Activated CD4-positive, CD25-positive, alpha-beta regulatory T cell treated with anti-CD3 and anti-CD28 coated beads, Interleukin-2, amount 50 U/mL, for 24 hours (primary cell): Measurements from ENCODE around the gene MPZL1.
"Not testable (repeated sequence)": the region's sequence is repeated elsewhere in the genome, so short reads cannot be mapped to it uniquely, and the experiment has no call there.

Source experiments
- ATAC-seq, 2 donors: fragments of 150-1000 bp; cut with Tn5 transposase; one replicate each; pipeline ENCODE4 v1.10.0; 2021; ENCODE audit warnings: mild to moderate bottlenecking in 1 of 2, moderate library complexity in 1 of 2

MPZL1 gene

DNA sequence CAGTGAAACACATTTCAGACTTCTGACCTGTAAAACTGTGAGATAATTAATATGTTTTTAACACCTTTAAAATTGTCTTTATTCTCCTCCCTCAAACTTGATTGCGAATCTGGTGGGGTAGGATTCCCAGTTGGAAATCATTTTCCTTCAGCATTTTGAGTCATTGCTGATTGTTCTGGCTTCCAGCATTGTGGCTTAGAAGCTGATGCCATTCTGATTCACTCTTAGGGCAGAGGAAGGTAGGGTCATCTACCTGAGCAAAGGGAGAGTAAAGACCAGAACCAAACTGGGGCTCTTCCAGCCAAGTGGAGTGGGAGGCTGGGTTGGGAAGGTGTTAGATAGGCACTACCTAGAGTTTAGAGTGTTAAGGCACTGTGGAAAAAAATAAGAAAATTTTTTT, 61.2 kb downstream of the MPZL1 start:
- no peak for ATAC-seq

DNA sequence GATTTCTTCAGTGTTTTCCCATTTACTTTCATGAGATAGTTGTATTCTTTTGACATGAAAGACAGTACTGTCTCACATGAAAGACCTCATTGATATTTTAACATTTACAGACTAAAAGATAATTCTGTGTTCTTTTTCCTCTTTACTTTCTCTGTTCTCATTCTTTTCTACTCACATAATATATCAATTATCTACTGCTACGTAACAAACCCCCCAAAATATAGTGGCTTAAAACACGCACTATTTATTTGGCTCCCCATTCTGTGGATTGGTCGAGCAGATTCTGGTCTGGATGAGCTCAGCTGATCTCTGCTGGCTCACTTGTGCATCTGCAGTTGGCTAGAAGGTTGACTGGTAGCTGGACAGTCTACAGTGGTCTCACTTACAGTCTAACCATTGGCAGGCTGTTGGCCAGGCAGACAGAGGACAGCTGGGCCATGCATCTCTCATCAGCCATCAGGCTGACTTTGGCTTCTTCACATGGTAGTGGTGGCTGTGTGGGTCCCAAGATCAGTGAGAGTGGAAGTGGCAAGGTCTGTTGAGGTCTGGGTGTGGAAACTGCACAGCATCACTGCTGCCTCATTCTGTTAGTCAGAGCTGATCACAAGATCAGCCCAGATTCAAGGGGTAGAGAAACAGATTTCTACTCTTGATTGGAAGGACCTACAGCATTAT, 63.2 kb downstream of the MPZL1 start:
- no peak for ATAC-seq

DNA sequence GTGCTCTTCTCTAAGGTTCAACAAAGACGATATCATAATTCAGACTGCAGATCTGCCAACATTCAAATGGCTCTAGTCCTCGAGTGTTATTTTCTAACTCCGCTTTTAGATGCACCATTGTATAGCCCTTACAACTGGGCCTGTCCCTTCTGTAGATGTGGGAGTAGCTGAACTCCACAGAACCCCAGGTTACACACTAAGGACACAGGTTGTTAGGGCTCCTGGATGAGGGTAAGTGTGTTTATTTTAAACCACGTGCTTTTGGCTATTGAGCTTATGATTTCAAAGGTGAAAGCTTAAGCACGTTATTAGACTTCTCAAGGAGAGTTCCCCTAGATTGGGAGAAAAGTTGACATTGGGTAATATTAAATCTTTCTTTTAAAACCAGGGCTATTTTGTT, 64.7 kb downstream of the MPZL1 start:
- ATAC-seq, result no peak

DNA sequence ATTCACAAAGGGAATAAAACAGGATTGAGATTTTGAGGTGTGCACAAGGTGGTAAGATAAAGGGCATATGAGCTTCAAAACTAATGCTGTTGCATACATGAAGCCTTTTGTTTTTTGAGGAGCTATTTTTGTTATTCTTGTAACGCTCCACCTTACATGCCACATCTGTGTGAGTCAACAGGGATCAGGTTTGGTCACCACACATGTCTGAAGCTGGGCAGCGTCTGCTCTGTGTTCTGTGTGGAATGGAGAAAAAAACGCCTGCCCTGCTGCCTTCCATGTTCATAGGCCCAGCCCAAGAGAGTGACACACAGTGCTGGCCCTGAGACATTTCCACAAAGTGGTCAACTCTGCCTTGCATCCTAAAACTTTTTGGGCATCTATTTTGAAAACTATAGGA, 67.7 kb downstream of the MPZL1 start:
- ATAC-seq, result no peak

DNA sequence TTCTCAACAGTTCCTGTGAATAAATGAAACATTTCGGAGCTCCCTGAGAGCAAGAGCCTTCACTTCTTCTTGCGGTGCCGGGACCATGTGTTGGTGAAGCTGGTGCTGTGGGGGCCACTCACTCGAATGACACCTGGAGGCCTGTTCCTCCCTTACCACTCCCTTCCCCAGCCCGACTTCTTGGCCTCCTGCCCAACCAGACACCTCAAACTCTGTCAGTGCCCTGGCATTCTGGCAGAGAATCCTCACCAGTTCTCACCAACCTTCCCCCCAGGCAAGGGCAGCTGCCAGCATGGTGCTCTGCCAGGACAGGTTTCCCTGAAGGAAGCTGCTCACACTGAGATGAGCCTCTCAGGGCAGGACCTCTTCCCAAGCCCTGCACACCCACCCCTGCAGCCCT, 68.3 kb downstream of the MPZL1 start:
- ATAC-seq, result no peak

DNA sequence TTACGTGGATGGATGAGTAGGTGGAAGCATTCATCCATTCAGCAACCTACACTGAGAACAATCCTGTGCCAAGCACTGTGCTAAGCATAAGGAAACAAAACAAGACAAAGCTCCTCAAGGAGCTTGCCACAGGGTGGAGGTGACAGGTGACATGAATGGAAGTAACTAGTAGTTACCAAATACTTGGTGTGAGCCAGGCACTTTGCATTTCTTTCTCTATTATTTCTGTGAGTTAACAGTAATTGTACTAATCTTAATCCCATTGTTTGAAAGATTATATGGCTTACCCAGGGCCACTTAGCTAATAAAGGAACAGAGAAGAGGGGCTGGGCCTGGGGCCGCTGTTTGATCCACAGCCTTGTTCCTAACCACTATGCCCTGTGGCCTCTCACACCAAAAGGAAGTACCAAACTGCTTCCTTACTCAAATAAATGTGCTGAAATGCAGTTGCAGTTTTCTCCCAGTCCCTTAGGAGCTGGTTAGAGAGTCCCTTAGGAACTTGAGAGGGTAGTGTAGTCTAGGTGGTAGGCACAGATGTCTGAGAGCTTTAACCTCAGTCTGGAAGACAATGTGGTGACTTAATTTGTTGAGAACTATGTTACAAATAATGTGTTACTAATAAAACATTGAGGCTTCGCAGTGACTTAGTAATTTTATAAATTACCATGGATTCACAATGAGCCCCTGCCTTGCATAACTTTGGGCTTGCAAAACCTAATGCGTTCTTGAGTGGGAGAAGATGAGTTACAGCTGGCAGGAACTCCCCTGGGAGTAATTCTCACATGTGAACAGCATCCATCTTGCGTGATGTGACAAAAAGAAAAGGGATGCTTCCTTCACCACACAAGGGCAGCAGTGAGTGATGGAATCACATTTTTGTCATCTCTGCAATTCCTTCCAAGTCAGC, 69.8 kb downstream of the MPZL1 start:
- ATAC-seq, result no peak

DNA sequence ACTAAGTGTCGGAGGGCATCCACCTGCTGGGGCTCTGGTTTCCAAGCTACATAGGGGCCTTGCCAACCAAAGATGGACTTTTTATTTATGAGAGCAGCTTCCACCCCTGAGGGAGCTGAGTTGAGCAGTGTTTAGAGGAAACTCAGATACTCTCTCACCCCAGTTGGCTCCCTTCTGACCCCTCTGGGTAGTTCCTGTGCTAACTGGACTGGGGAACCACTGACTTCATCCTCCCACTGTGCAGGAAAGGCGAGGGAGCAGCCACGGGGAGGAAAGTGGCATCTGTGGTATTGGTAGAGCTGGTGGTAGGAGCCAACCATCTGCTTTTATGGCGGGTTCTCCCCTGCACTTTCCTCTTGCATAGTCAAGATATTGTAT, 70.4 kb downstream of the MPZL1 start:
- no peak for ATAC-seq

DNA sequence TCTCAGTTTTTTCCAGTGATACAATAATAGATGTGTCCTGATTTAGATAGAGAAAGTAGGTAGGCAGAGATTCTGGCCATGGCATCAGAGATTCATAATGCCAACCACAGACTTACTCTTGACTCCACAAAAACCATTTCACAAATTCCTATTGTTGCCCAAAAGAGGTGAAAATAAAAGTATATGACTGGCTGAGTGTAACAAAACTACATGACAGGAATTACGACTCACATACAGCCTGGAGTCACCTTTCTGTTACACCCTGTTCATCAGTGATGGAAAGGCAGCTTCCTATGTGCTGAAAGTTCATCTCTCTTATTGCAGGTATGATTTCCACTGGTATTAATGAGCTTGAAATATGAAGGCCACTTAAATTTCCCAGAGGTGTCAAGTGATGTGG, 72.3 kb downstream of the MPZL1 start:
- ATAC-seq, result no peak

DNA sequence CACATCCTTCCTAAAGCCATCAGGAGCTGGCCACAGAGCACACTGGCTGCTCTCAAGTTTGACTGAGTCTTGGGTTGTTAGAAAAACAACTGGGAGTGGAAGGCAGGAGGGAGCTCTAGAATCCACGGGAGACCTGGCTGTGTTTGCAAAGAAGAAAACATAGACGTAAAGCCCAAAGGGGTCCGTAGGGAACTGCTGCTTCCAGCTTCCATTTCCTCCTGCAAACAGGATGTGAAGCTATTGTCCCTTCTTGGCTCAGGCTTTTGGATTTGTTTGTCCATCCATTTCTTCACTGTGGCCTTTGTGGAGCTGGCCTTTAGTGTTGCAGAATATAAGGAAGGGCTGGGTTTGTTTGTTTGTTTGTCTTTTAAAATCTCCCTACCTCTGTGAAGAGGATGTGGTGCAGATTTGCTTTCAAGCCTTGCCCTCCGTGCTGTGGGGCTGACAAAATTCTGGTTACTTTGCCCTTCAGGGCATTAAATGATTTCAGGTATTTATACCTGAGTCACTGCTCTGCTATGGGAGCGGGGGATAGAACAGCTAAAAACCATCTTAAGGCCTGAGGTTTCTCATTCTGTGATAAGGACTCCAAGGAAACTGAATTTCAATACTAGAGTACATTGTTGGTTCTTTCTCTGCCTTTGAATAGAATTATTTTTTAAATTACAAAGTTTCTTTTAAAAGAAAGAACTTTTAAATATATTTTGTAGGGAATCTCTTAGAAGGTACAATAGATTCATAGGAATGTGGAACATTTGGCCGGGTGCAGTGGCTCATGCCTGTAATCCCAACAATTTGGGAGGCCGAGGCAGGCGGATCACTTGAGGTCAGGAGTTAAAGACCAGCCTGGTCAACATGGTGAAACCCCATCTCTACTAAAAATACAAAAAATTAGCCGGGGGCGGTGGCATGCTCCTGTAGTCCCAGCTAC, 74.3 kb downstream of the MPZL1 start:
- ATAC-seq, result no peak

DNA sequence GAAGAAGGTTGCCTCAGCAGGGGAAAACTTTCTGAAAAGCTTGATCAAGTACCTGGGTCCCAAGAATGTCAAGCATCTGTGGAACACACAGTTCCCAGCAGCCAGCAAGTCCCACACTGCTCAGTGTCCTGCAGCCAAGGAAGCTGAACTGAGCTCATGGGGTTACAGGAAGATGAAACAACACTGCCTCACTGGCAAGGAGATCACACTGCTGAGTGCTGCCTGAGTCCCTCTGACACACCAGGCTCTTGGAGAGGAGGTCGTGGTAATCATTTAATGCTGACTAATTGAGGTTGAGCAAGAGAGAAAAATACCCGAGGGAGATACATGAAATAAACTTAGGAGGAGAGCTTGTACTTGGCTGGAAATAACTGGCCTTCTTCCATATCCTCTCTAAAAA, 75.2 kb downstream of the MPZL1 start:
- ATAC-seq, result peak; percentile 67 to 79

DNA sequence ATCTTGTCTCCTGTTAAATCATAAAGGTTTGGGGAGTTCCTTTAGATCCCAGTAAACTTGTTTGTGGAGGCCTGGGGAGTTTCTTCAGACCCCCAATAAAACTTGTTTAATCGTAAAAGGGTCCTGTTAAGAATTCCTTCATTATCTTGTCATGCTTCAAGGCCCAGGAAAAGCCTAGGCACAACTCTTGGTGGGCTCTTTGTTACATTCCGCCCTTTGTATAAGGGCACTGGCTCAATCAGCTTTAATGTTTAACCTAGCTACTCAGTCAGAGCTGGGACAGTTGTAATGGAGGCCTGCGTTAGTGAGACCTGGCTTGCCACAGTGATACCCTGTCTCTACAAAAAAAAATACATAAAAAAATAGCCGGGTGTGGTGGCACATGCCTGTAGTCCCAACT, 77.2 kb downstream of the MPZL1 start:
- ATAC-seq, result no peak

DNA sequence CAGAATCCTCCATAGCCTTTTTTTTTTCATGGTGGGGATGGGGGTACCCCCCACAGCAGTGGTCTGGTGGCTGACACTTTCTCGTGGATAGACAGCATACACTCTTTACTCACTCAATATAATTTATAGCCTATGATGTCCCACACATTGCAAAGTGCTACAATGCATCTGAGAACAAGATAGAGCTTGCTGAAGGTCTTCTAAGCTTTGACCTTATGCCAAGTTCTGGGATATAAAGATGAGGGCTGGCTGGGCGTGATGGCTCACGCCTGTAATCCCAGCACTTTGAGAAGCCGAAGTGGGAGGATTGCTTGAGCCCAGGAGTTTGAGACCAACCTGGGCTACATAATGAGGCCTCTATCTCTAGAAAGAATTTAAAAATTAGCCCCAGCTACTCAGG, 78.0 kb downstream of the MPZL1 start:
- no peak for ATAC-seq

DNA sequence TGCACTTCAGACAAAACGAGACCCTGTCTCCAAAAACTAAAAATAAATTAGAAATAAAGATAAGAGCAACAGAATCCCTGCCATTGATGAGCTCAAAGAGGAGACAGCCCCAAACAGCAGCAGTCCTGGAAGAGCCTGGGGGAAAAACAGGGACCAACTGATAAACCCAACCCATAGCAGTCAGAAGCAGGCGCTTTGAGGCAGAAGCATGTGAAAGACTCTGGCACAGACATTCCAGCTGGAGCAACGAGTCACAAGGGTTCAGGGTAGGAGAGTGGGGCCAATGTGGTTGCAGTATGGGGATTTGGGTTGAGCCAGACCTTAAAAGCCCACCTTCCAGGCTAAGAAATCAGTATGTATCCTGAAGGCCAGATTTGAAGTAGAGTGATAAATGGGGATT, 78.5 kb downstream of the MPZL1 start:
- no peak for ATAC-seq

DNA sequence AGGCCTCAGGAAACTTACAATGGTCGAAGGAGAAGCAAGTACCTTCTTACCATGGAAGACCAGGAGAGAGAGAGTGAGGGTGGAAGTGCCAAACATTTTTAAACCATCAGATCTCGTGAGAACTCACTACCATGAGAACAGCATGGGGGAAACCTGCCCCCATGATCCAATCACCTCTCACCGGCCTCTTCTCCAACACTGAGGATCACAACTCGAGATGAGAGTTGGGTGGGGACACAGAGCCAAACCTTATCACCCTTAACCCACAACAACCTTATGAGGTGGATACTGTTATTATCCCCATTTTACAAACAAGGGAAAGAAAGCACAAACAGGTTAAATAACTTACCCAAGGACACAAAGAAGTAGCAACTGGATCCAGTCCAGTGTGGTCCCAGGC, 80.5 kb downstream of the MPZL1 start:
- ATAC-seq, result no peak

DNA sequence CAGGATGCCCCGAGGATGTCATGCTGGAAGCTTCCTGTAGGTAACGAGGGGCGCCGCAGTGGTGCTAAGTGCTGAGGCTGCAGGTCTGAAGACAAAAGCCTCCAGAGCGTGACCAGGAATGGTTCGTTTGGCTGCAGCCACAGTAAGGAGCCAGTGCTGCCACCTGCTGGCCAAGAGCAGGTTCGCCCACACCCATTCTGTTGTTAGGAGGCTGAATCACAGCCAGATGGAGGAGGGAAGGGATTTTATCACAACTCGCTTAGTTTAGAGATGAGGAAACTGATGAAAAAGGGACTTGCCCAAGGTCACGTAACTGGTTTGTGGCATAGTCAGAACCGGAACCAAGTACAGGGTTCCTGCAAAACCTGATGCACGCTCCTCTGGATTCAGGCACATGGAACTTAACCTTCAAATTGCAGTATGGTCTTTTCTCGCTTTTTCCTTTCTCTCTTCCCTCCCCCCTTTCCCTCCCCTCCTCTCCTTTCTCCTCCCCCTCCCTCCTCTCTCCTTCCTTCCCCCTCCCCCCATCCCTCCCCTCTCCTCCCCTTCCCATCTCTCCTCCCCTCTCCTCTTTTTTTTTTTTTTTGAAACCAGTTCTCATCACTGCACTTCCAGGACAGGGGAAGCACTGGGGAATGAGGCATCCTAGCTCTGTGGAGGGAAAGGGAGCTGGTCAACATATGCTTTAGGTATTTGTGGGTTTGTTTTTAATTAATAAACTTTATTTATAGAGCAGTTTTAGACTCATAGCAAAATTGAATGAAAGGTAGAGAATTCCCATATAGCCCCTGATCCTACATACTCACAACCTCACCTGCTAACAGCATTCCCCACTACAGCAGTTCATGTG, 81.8 kb downstream of the MPZL1 start:
- ATAC-seq, result peak; percentile 86 to 90

DNA sequence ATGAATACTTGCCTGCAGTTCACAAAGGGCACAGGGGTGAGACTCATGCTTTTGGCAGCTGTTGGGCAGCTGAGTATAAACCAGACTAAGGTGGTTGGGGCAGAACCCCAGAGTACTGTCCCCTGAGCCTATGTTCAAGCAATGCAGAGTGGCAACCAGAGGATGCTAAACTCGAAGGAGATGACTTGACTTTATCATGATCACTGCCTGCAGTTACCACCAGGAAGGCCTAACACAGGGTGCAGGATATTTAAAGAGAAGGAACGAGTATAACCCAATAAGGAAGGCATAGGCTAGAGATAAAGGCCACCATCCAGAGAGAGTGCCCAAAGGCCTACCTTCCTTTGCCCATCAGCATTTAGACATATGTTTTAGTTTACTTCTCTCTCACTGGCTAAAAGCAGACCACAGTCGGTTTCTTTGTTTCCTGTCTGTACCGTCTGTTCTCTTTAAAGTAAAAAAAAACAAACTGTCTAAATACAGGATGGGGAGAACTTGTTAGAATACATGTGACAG, 83.3 kb downstream of the MPZL1 start:
- peak; percentile 60 to 62 for ATAC-seq

DNA sequence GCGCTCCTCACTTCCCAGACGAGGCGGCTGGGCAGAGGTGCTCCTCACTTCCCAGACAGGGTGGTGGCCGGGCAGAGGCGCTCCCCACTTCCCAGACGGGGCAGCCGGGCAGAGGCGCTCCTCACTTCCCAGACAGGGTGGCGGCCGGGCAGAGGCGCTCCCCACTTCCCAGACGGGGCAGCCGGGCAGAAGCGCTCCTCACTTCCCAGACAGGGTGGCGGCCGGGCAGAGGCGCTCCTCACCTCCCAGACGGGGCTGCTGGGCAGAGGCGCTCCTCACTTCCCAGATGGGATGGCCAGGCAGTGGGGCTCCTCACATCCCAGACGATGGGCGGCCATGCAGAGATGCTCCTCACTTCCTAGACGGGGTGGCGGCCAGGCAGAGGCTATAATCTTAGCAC, 84.5 kb downstream of the MPZL1 start:
- not testable (repeated sequence) for ATAC-seq

DNA sequence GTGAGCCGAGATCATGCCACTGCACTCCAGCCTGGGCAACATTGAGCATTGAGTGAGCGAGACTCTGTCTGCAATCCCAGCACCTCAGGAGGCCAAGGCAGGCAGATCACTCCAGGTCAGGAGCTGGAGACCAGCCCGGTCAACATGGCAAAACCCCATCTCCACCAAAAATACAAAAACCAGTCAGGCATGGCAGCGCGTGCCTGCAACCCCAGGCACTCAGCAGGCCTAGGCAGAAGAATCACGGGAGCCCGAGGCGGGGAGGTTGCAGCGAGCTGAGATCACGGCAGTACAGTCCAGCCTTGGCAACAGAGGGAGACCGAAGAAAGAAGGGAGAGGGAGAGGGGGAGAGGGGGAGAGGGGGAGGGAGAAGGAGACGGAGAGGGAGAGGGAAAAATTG, 84.9 kb downstream of the MPZL1 start:
- ATAC-seq, result not testable (repeated sequence)

DNA sequence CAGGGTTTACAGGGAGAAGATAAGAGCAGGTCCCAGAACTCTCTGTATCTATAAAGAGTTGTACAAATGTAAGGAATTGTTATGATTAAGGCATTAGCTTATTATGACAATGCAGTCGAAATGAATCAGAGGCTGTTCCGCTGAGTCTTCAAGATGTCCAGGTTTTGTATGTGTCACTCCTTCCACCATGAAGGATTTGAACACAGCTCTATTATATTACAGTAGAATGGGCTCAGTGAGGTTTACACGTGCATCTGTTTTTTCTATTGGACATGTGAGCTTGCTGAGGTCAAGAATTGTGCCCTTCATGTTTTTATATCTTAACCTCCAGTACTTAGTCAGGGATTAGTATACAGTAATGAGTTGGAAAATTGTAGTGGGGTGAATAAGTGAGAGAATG, 86.3 kb downstream of the MPZL1 start:
- ATAC-seq, result no peak

DNA sequence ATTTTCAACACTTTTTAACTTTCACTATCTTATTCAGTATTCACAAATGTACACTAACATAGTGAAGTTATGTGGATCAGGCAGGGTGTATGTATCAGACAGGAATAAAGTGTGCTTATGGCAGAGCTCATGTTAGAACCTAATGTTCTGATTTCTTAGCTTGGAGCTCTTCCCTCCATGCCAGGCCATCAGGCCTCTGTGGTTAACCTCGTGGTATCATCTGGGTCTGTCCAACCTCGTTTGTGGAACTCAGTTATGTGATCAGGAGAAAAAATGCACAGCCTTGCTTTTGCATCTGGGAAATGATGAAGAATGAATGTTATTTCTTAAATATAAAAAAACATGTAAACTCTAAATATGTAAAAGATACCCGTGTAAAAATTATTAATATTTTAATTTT, 86.9 kb downstream of the MPZL1 start:
- ATAC-seq, result no peak

DNA sequence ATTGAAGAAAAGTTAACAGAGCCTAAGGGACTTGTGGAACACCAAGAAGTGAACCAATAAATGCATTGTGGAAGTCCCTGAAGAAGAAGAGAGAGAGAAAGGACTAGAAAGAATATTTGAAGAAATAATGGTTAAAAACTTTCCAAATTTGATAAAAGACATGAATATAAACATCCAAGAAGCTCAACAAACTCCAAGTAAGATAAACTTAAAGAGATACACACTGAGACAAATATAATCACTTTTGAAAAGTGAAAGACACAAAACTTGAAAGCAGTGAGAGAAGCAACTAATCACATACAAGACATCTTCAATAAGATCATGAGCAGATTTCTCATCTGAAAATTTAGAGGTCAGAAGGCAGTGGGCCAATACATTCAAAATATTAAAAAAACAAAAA, 91.2 kb downstream of the MPZL1 start:
- ATAC-seq, result no peak

DNA sequence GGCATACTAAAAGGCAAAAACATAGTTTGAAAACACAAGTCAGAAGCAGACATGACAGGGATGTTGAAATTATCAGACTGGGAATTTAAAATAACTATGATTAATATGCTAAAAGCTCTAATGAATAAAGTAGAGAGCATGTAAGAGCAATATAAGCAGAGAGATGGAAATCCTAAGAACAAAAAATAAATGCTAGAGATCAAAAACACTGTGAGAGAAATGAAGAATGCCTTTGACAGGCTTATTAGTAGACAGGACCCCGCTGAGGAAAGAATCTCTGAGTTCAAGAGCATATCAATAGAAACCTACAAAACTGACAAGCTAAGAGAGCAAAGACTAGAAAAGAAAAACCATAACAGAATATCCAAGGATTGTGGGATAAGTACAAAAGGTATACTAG, 93.9 kb downstream of the MPZL1 start:
- no peak for ATAC-seq
